ENCODE data around the gene MECR. TPM values are rescaled to one million over a fixed set of nuclear protein-coding genes. Genes with fewer than 3 reads are reported as not detected.

Gene MECR
- total and polyA plus RNA-seq, 2 experiments from 2014 or later, result 25.7 to 32.3 TPM

GRCh38 chr1:29193879-29194455, 36.8 kb downstream of the MECR start (continued):
- no peak for TF ChIP-seq REST (IDR thresholded peaks at IDR 0.05; ENCODE audit: unreplicated experiment)
- TF ChIP-seq EZH2phosphoT487 (IDR thresholded peaks at IDR 0.05; ENCODE audit: unreplicated experiment), result no peak
- no peak for TF ChIP-seq POLR2AphosphoS5 (IDR thresholded peaks at IDR 0.05; ENCODE audit: low read depth)

- H3K27ac Mint-ChIP-seq, result no peak overlapping the region
- peaks cover 20% of the 10 kb centered on the region for H3K4me1 Mint-ChIP-seq
- TF ChIP-seq EZH2 (IDR thresholded peaks at IDR 0.05; ENCODE audit: low read depth, unreplicated experiment) (no peak), ZNF331 (CRISPR knock-in tag; IDR thresholded peaks at IDR 0.05; ENCODE audit: low read depth) (no peak), CREB1 (CRISPR knock-in tag; IDR thresholded peaks at IDR 0.05; ENCODE audit: low read depth) (no peak), NANOG (IDR thresholded peaks at IDR 0.05; ENCODE audit: borderline replicate concordance) (no peak), ETS1 (IDR thresholded peaks at IDR 0.05) (no peak), STAT1 (IDR thresholded peaks at IDR 0.05; ENCODE audit: unreplicated experiment) (no peak), JUNB (IDR thresholded peaks at IDR 0.05; ENCODE audit: unreplicated experiment) (no peak), EZH2phosphoT487 (IDR thresholded peaks at IDR 0.05; ENCODE audit: unreplicated experiment) (no peak), POLR2AphosphoS5 (IDR thresholded peaks at IDR 0.05; ENCODE audit: low read depth) (no peak), CTCF (conservative IDR thresholded peaks at IDR 0.05; ENCODE audit: low read depth in 2 of 2) (no peak), ZNF114 (CRISPR knock-in tag; IDR thresholded peaks at IDR 0.05) (no peak), ZNF462 (CRISPR knock-in tag; IDR thresholded peaks at IDR 0.05) (no peak)
Observed at GRCh38 chr1:29190718-29191117, 40.0 kb downstream of the MECR start.

More at GRCh38 chr1:29190718-29191117, 40.0 kb downstream of the MECR start:
- Mint-ChIP-seq H3K36me3 (ENCODE audit: low read depth) (peaks cover 26% of the 10 kb centered on the region), H3K9me3 (peaks cover 5% of the 10 kb centered on the region; the same call in 2 of the 3 replicates), H3K4me3 (no peak overlapping the region), H3K27me3 (ENCODE audit: insufficient read depth, low read depth, poor library complexity) (peaks cover 25% of the 10 kb centered on the region)
- no peaks in the 10 kb centered on the region for H3K9me2 ChIP-seq (ENCODE audit: insufficient read depth)
- ATAC-seq (no peak), DNase-seq (ENCODE audit: low spot score) (no peak)
- H3K27me3 ChIP-seq (ENCODE audit: insufficient read depth), result no peaks in the 10 kb centered on the region
- H2AFZ ChIP-seq, result no peak overlapping the region
- H3K4me1 ChIP-seq (ENCODE audit: insufficient read depth), result peaks cover 13% of the 10 kb centered on the region
- H3F3A ChIP-seq (replicated peaks; ENCODE audit: low read depth), result peaks cover 9% of the 10 kb centered on the region; the same call in 1 of the 2 replicates
- H3K4me2 ChIP-seq, result no peak overlapping the region
- H3K27ac ChIP-seq (ENCODE audit: low read depth), result no peak overlapping the region
- no peaks in the 10 kb centered on the region for H4K20me1 ChIP-seq (replicated peaks; ENCODE audit: insufficient read depth)
- H3K79me2 ChIP-seq (replicated peaks; ENCODE audit: insufficient read depth), result no peaks in the 10 kb centered on the region
- no peak overlapping the region for H3K4me3 ChIP-seq
- no peaks in the 10 kb centered on the region; the same call in 1 of the 2 replicates for H3K36me3 ChIP-seq (ENCODE audit: insufficient read depth)
